ENCODE measurements around the gene NBPF3.
"Not testable (repeated sequence)": the region's sequence is repeated elsewhere in the genome, so short reads cannot be mapped to it uniquely, and the experiment has no call there.

Gene NBPF3

GRCh38 chr1:21439721-21440629, at the start of gene NBPF3:
Gene NBPF3 (plus strand): TSS chr1:21440137. CDS start chr1:21445087, 4,950 bp downstream.
- DNase-seq (ENCODE audit: low read depth), result peak; percentile 79

GRCh38 chr1:21391497-21391896, 48.4 kb upstream of the NBPF3 start:
- no peak for DNase-seq (ENCODE audit: low read depth)

- DNase-seq (ENCODE audit: low read depth), result no peak
Observed at GRCh38 chr1:21392587-21393263, 47.2 kb upstream of the NBPF3 start.

- DNase-seq (ENCODE audit: low read depth), result no peak
Observed at GRCh38 chr1:21396516-21396915, 43.4 kb upstream of the NBPF3 start.

- no peak for DNase-seq (ENCODE audit: low read depth)
Observed at GRCh38 chr1:21397813-21398188, 42.1 kb upstream of the NBPF3 start.

GRCh38 chr1:21401726-21402346, 38.1 kb upstream of the NBPF3 start:
- DNase-seq (ENCODE audit: low read depth), result not testable (repeated sequence)

- DNase-seq (ENCODE audit: low read depth), result no peak
Observed at GRCh38 chr1:21406659-21407058, 33.3 kb upstream of the NBPF3 start.

- DNase-seq (ENCODE audit: low read depth), result not testable (repeated sequence)
Observed at GRCh38 chr1:21409897-21410296, 30.0 kb upstream of the NBPF3 start.

GRCh38 chr1:21414015-21414414, 25.9 kb upstream of the NBPF3 start:
- no peak for DNase-seq (ENCODE audit: low read depth)

- DNase-seq (ENCODE audit: low read depth), result not testable (repeated sequence)
Observed at GRCh38 chr1:21420378-21420777, 19.6 kb upstream of the NBPF3 start.

GRCh38 chr1:21421307-21421706, 18.6 kb upstream of the NBPF3 start:
- DNase-seq (ENCODE audit: low read depth), result not testable (repeated sequence)

GRCh38 chr1:21427798-21428480, 12.0 kb upstream of the NBPF3 start:
- DNase-seq (ENCODE audit: low read depth), result not testable (repeated sequence)

- DNase-seq (ENCODE audit: low read depth), result not testable (repeated sequence)
Observed at GRCh38 chr1:21428481-21429073, 11.4 kb upstream of the NBPF3 start.

GRCh38 chr1:21429210-21429609, 10.7 kb upstream of the NBPF3 start:
- DNase-seq (ENCODE audit: low read depth), result not testable (repeated sequence)

- not testable (repeated sequence) for DNase-seq (ENCODE audit: low read depth)
Observed at GRCh38 chr1:21430875-21431274, 9.1 kb upstream of the NBPF3 start.

- no peak for DNase-seq (ENCODE audit: low read depth)
Observed at GRCh38 chr1:21434394-21434793, 5.5 kb upstream of the NBPF3 start.

GRCh38 chr1:21435646-21436487, 4.1 kb upstream of the NBPF3 start:
- DNase-seq (ENCODE audit: low read depth), result no peak

GRCh38 chr1:21436488-21437340, 3.2 kb upstream of the NBPF3 start:
- no peak for DNase-seq (ENCODE audit: low read depth)

- no peak for DNase-seq (ENCODE audit: low read depth)
Observed at GRCh38 chr1:21437341-21437640, 2.6 kb upstream of the NBPF3 start.

Data from T-helper 22 cell (primary cell).